Measurements from ENCODE around the gene PNMT. TPM values are rescaled to one million over a fixed set of nuclear protein-coding genes. Genes with fewer than 3 reads are reported as not detected.
A peak's percentile ranks its signal among the peaks of the same experiment; 100 is the strongest.

Gene PNMT, protein sequence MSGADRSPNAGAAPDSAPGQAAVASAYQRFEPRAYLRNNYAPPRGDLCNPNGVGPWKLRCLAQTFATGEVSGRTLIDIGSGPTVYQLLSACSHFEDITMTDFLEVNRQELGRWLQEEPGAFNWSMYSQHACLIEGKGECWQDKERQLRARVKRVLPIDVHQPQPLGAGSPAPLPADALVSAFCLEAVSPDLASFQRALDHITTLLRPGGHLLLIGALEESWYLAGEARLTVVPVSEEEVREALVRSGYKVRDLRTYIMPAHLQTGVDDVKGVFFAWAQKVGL
- 1 to 10 TPM; 1.3 to 3.4 (median 3.2) TPM for polyA plus RNA-seq (ENCODE audit: insufficient read length in 4 of 4)

DNA sequence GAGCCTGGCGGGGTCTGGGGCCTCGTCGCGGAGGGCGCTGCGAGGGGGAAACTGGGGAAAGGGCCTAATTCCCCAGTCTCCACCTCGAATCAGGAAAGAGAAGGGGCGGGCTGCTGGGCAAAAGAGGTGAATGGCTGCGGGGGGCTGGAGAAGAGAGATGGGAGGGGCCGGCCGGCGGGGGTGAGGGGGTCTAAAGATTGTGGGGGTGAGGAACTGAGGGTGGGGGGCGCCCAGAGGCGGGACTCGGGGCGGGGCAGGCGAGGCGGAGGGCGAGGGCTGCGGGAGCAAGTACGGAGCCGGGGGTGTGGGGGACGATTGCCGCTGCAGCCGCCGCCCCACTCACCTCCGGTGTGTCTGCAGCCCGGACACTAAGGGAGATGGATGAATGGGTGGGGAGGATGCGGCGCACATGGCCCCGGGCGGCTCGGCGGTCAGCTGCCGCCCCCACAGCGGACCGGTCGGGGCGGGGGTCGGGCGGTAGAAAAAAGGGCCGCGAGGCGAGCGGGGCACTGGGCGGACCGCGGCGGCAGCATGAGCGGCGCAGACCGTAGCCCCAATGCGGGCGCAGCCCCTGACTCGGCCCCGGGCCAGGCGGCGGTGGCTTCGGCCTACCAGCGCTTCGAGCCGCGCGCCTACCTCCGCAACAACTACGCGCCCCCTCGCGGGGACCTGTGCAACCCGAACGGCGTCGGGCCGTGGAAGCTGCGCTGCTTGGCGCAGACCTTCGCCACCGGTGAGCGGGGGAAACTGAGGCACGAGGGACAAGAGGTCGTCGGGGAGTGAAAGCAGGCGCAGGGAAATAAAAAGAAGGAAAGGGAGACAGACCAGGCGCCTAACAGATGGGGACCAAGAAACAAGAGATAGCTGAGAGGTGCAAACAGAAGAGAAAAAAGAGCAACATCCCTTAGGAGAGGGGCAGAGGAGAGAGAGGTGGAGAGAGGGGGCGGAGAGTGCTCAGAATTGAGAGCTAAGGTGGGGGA lies at the start of gene PNMT:
TSS of gene PNMT (plus strand) at position 509 of the 980 bp plus-strand sequence. CDS start at position 532, 23 bp downstream.
- DNase-seq (ENCODE audit: low read depth in 4 of 4, low spot score in 3 of 4) = no peak

DNA sequence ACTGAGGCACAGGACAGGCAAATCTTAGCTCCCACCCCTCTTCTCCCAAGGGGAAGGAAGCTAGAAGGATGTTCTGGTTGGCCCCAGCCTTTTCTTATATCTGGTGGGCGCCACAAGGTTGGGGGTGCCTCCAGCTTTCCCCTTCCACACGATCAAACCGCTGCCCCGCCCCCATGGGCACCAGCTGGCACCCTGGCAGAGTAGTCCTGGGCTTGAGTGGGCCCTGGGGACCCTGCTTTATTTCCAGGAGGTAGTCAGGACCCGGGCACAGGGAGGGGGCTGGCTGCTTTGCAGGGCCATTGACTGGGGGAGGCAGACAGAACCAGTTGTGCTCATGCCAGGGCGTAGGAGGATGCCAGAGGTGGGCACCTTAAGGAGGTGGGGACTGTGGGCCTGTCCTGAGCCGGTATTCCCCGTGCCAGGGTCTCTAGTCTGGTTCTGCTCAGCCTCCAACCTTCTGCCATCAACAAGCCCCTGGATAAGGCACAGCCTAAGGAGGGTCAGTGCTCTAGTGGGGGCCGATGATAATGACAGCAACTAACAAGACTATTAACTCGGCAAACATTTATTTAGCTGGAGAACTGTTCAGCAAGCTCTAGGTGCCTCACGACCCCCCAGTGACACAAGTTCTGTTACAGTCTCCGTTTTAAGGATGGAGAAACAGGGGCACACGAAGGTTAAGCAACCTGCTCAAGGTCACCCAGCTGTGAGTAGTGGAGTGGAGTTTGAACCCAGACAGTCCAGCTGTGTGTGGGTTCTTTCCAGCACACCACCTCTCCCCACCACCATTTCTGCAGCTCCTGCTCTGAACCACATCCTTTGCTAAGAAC lies 49.1 kb upstream of the PNMT start:
- DNase-seq (ENCODE audit: low read depth in 4 of 4, low spot score in 3 of 4) = no peak

DNA sequence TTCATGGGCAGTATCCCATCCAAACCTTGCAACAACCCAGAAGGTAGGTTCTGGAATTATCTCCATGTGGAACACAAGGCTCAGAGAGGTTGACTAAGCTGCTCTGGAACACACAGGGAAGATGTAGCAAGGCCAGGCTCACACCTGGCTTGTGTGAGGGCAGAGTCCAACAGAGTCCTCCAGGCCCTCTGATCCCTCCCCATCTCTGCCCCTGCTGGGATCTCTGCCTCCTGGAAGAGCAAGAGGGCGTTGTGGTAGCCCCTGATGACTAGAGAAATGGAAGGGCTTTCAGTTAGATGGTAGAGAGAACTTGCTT lies 48.5 kb upstream of the PNMT start:
- DNase-seq (ENCODE audit: low read depth in 4 of 4, low spot score in 3 of 4) = no peak

DNA sequence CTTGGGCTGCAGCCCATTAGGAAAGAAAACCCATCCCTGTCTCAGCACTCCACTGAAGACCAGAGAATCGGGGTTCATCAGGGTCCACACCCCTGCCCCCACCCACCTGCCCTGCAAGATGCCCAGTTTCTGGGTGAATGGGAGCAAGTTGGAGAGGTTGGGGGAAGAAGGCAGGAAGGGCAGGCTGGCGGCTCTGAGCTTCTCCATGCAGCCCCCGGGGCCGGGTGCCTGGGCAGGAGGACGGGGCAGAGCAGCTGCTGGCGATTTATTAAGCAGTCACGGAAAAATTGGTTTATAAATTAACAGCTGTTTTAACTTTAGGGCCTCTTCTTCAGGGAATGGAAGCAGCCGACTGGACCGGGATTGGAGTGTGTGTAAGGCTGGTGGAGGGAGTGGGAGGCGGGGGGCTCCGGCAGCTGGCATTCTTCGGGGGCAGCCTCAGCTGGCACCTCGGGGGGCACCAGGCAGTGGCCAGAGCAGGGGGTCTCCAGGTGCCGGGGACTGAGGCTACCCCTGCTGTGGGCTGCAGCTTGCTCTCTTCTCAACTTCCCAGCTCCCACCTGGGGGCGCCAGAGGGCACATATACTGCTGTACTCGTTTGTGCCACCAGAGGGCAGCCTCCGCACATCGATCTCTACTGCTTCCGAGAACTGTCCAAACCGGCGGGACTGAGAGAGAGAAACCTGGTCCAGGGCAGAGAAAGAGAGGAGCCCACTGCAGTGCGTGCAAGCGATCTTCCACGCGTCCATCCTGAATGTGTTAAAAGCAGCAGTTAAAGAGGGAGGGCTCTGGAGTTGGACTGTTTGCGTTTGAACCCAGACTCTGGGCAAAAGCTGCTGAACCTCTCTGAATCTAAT lies 46.5 kb upstream of the PNMT start:
- peak in 3 of 4 donors; percentile 69 to 87 (median 74) for DNase-seq (ENCODE audit: low read depth in 4 of 4, low spot score in 3 of 4)

DNA sequence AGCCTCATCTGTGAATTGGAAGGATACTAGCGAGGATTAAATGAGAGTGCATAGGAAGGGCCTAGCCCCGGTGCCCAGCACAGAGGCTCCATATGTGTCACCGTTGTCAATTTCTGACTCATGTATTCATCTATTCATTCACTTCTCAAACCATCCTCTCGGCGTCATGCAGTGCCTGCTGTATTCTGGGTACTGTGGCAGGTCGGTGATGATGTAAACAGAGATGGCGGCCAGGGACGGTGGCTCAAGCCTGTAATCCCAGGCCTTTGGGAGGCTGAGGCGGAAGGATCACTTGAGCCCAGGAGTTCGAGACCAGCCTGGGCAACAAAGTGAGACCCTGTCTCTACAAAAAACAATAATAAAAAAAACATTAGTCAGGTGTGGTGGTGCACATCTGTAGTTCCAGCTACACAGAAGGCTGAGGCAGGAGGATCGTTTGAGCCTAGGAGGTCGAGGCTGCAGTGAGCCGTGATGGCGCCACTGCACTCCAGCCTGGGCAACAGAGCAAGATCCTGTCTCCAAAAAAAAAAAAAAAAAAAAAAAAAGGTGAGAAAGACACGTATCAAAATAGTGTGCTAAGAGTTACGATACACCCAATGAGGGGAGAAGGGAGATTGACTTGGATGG lies 45.8 kb upstream of the PNMT start:
- no peak for DNase-seq (ENCODE audit: low read depth in 4 of 4, low spot score in 3 of 4)

DNA sequence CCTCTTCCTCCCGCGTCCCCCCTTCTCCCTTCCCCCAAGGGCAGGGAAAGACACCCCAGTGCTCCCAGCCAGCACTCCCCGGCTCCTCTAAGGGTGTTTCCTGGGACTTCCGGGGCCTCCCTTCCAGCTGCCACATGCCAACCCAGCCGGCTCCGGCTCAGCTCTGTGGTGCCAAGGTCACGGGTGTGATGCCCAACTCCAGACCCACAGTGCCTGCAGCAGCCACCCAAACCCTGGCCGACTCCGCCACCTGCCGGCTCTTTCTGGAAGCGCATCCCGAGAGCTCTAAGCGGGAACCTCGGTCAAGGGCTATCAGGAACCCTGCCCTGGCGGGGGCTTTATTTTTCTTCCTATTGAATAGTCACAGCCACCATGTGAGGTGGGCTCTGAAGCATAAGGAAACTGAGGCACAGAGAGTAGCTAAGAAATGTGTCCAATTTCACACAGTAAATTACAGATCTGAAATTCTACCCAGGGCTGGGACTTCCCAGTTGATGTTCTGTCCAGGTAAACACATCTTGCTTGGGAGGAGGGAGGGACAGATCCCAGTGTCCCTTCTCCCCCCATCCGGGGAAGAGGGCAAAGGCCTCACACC lies 44.8 kb upstream of the PNMT start:
- DNase-seq (ENCODE audit: low read depth in 4 of 4, low spot score in 3 of 4) = no peak

DNA sequence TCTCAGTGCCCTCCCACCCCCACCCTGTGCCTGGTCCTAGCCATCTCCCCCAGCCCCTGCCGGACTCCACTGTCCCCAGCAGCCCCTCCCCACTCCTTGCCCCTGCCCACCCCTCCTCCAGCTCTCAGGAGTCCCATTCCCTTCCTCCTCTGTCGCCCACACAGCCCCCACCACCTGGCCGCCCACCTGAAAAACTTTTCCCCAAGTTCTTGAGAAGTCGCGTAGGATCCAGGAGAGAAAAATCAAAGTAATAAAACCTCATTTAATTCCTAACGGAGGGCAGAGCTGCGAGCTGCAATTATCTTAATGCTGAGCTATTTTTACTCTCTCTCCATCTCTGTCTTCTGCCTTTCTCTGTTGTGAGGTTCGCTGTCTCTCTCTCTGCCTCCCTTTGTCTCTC lies 43.9 kb upstream of the PNMT start:
- no peak for DNase-seq (ENCODE audit: low read depth in 4 of 4, low spot score in 3 of 4)

DNA sequence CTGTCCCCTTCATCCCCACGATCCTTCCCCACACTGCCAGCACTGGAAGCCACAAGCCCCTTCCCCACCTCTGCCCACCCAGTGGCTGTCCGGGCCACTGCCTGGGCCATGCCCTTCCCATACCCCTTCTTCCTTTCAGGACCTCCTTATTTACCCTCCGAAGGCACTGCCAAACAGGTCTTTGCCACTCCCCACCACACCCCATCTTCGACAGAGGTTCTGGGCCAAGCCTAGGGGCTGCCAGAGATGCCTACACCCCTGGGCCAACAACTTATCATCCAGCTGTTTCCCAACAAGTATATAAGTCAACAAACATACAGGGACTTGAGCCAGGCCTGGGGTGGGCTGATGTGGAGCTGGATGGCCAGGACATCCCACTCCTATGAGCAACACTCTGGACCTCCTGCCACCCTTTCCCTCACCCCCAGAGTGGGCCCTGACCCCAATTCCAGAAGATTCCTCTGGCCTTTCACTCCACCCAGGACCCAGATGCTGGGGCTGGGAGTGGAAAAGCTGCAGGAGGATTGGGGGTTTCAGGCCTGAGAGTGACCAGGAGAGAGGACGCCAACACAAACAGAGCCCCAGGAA lies 43.0 kb upstream of the PNMT start:
- DNase-seq (ENCODE audit: low read depth in 4 of 4, low spot score in 3 of 4) = no peak

DNA sequence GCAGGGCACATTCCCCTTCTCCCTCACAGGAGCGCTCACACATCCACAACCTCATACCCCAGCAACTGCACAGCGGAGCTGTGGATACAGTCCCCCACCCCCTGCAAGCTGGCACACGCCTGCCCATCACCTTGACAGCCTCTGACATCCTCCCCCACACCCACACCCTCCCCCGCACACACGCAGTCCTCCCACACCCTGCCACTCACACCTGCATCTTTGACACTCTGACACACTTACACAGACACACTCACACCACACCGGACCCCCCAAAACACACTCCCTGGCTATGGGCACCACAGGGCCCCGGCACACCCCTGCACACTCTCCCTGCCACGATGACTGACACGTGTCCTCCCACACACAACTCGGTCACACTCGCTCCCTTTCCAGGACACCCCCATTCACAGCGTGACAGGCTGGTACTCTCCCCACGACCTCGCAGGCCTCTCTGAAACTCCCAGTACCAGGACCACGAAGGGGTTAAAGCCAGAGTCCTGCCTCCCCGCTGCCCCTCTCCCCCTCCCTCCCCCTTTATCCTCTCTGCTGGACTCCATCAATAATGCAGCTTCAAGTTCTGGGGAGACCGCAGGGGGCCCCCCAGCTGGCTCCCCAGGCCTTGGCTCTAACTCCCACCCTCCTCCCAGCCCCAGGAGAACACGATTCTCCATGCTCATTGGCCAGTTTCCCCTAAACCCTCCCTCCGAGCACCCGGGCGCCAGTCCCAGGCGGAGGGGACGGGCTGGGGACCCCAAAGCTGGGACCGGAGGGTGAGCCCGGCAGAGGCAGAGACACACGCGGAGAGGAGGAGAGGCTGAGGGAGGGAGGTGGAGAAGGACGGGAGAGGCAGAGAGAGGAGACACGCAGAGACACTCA lies 41.8 kb upstream of the PNMT start, which contains the start of gene PPP1R1B:
TSS of gene PPP1R1B (plus strand) at position 782 of the 876 bp plus-strand sequence. CDS start 441 bp downstream, outside the sequence.
- no peak for DNase-seq (ENCODE audit: low read depth in 4 of 4, low spot score in 3 of 4)

DNA sequence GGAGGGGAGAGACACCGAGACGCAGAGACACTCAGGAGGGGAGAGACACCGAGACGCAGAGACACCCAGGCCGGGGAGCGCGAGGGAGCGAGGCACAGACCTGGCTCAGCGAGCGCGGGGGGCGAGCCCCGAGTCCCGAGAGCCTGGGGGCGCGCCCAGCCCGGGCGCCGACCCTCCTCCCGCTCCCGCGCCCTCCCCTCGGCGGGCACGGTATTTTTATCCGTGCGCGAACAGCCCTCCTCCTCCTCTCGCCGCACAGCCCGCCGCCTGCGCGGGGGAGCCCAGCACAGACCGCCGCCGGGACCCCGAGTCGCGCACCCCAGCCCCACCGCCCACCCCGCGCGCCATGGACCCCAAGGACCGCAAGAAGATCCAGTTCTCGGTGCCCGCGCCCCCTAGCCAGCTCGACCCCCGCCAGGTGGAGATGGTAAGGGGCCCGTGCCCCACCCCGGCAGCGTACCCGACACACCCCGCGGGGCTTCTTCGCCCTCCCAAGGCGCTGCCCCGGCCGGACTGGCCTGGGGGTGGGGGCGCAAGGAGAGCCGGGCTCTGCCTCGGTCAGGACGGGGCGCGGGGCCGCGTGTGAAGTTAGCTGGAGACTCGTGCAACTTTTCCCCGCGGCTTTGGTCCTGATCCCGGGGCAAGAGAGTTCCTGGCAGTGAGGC lies 41.1 kb upstream of the PNMT start:
- DNase-seq (ENCODE audit: low read depth in 4 of 4, low spot score in 3 of 4) = no peak

DNA sequence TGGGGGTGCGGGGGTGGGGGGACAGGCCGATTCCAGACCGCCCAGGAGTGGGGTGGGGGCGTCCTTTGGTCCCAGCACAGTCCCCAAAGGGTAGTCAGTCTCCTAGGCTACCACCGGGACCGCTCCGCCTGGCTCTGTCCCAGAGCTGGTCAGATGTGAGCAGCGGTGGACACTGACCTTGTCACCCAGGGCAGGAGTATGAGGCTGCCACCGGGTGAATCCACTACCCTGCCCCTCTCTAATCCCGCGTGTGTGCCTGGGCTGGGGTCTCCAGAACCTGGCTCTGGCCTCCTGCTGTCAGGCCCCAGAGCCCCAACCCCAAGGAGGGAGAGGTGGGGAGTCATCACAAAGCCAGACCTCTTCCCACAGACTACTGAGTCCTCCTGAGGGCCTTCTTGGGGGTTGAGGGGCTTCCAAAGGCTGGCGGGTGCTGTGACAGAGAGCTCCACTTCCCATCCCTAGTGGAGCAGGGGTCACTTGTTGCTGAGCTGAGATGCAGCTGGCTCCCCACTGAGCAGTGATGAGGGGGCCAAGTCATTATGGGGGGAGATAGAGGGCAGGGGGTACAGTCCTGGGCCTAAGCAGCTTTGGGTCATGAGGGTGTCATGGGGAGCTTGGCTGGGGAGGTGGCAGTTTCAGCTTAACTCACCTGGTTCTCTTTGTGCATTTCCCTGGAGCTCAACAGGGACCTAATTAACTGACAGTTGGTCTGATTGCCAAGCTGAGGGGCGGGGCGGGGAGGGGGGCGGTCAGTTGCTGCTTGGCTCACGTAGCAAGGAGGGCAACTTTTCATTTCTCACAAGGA lies 40.3 kb upstream of the PNMT start:
- DNase-seq (ENCODE audit: low read depth in 4 of 4, low spot score in 3 of 4) = no peak

DNA sequence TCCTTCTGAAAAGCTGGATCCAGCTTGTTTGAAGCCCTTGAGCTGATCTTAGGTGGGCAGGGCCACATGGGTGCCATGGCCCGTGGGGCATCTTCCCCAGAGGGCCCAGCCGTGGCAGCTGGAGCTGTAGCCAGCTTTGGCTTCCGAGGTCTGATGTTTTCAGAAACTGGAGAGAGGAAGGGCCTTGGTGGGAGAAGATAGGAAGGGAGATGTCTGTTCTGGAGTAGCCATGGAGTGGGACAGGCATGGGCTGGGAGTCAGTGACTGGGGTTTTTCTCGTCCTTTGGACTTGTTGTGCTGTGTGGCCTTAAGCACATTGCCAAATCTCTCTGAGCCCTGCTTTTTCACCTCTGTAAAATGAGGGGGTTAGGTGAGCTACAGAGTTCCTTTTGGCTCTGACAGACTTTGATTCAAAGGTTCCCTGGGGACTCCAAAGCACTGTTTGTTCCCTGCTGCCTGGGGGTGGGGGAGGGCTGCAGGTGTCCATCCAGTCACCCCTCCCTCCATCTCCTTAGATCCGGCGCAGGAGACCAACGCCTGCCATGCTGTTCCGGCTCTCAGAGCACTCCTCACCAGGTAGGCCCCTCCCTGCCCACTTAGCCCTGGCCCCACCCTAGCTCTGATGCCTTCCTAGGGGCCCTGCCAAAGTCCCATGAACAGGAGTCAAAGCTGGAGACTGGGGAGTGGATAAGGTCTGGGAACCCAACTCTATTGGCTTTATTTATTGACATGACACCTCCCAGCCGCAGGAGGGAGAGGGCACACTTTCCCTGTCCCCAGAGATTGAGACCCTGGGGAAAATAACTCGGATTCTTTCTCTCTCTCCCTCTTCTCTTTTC lies 39.4 kb upstream of the PNMT start:
- no peak for DNase-seq (ENCODE audit: low read depth in 4 of 4, low spot score in 3 of 4)

DNA sequence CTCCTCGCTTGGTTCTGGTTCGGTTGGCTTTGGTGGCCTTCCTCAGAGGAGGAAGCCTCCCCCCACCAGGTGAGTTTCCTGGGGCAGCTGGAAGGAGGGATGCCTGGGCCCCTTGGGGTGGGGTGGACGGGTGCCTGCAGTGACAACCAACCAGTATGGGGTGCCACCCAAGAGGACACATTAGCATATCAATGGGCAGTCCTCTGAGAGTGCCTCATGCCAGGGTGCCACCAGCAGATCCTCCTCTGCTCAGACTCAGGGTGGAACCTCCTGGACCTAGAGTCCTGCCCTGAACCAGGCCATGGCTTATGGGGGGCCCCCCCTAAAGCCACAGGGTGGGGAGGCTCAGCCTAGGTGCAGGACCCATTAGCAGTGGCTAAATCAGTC lies 38.8 kb upstream of the PNMT start:
- no peak for DNase-seq (ENCODE audit: low read depth in 4 of 4, low spot score in 3 of 4)

DNA sequence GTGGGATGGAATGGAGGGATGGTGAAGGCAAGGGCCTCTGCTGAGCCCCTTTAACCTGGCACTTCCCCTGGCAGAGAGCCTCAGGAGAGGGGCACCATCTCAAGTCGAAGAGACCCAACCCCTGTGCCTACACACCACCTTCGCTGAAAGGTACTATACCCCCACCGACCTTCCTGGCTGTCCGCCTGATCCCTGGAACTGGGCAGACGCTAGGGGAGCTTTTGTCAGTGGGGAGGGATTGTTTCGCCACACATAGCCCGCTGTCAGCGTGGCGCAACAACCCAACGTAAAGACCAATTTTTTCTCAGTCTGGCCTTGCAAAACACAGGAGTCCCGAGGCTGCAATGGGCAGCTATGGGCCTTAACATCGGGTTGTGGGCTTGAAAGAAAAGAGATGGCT lies 38.4 kb upstream of the PNMT start:
- DNase-seq (ENCODE audit: low read depth in 4 of 4, low spot score in 3 of 4) = no peak

DNA sequence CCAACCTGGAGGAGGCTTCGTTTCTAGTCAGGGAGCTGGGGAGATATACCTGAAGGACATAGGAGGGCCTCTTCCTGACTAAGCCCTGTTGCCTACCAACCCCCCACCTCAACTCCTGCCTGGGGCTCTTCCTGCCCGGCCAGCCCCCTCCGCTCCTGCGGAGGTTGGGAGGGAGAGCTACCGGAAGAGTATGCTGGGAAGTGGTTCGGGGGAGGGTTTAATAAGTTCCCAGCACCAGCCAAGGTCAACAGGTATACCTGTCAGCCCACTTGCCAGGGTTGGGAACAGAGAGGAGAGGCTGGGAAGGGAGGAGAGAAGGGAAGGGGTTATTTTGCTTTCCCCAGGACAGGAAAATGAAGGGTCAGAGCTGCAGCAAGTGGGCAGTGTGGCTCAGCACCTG lies 36.9 kb upstream of the PNMT start:
- DNase-seq (ENCODE audit: low read depth in 4 of 4, low spot score in 3 of 4) = no peak
